Posterior cingulate gyrus (tissue), 11 donors: ENCODE measurements around the gene GLOD5.

ENCODE experiments used
- DNase-seq, 10 donors: peaks; one replicate each; pipeline versions ENCODE4 v3.0.0 to v3.0.0-alpha.2; 2020 to 2021; ENCODE audit warnings: mixed read lengths in 3 of 10
- intact Hi-C: fragments of 100-400 bp; cut with DNase I; formaldehyde crosslinking; loops from one replicate; pipeline ENCODE4 v1.15.1; 2023

GLOD5 gene

GRCh38 chrX:48823053-48823452 is 61.5 kb downstream of the GLOD5 start:
- intact Hi-C loops, result no loop called here
- peak in 6 of 10 donors; percentile 34 to 89 (median 62) for DNase-seq
